IPS-NIHi7 (cell line): ENCODE measurements around the gene RNF144A.

ENCODE experiments used
- DNase-seq: peaks from one replicate; pipeline ENCODE4 v3.0.0; 2012; ENCODE audit warnings: mixed read lengths; ENCODE audit errors: extremely low spot score

RNF144A gene

DNA sequence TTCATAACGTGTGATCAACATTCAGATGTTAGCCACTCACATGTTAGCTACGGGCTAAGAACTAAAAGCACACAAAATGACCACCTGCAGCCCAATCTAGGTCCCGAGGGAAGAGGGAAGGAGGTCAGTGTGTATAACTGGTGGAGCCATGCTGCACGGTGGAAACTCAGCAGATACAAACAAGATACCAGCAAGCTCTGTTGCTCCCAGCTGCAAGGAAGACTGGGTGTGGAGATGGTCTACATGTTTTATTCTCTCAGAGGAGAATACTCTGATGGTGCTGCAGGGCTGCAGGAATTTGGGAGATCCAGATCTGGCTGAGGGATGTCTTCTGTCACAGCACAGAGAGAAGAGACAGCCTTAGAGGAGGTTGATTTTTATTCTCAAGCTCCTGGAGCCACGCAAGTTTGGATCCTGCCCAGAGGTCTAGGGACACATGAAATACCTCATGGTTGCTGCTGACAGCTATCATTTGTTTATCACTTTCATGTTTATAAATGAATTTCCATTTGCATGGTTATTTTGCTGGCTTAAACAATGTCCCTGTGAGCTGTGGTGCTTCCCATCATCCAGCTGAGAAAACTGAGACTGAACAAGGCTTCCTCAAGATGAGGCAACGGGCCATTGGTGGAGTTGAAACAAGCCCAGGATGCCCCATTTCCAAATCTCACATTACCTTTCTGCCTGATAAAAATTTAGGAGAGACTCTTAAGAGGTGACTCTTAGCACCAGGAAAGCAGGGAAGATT is 30.9 kb downstream of the RNF144A start:
- DNase-seq = no peak

DNA sequence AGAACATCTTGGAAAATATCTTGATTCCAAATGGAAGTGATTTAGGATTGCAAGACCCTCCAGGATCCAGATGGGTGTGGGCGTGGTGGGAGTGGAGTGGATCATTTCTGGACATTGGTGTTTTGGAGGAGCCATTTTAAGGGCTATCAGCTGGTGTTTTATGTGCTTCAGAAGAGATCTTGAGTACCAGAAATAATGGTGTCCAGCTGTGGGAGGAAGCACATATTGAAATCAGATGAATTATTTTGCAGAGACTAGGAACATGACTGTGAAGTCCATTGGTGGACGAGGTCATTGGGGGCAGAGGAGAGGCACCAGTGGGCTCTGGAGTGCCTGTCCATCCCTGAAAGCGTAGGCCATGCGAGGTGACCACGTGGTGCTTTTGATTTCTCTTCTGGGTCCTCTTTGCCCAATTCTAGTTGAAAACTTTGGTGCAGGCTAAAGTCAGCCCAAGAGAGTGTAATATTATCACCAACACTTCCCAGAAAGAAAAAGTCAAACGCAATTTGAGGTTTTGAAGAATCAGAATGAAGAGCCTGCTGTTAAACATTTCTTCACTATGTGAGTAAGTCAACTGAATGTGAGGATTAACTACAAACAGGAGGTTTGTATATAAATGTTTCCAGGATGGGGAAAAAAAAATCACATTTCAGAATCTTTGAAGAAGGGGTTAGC is 31.6 kb downstream of the RNF144A start:
- no peak for DNase-seq

DNA sequence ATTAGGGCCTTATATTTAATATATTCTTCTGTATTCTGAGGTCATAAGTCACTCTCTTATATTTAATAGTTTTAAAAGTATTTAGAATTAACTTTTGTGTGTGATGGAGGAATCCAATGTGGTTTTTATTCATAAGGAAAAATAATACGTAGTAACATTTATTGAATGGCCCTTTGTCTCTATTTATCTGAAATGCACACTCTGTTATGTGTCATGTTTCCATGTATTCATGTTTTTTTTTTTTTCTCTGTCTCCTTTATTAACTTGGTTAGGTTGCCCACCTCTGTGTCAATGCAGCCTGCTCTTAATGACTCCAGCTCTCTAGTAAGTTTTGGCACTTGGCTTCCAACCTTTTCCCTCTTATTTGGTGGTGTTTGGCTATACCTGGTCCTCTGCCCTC is 33.8 kb downstream of the RNF144A start:
- DNase-seq = no peak

DNA sequence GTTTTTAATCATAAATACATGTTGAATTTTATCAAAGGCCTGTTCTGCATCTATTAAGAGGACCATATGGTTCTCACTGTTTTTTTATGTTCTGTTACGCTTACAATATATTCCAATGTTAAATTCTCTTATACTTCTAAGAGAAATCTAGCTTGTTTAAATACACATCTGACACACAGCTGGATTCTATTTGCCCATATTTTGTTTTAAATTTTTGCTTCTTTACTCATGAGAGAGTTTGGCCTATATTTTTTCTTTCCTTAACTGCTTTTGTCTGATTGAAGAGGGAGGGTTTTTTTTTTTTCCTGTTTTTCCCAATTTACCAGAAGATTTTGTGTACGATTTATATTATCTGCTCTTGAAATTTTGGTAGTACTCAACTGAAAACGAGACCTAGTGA is 34.9 kb downstream of the RNF144A start:
- no peak for DNase-seq

DNA sequence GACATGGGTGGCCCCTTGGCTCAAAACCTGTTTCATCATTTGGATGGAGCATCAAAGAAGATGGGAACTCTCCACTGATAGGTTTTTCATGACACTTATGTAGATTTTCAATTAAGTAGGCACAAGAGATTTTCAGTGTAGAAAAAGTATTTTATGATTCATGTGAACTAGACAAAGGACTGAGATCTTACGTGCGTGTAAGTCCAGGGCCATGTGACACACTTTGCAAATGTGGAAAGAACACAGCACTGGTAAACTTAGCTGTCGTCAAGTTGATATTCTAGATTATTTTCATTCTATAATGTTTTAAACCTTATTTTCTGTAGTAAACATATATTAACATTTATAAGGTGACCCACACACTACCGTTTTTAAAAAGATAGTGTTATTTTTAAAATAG is 37.4 kb downstream of the RNF144A start:
- DNase-seq = no peak

DNA sequence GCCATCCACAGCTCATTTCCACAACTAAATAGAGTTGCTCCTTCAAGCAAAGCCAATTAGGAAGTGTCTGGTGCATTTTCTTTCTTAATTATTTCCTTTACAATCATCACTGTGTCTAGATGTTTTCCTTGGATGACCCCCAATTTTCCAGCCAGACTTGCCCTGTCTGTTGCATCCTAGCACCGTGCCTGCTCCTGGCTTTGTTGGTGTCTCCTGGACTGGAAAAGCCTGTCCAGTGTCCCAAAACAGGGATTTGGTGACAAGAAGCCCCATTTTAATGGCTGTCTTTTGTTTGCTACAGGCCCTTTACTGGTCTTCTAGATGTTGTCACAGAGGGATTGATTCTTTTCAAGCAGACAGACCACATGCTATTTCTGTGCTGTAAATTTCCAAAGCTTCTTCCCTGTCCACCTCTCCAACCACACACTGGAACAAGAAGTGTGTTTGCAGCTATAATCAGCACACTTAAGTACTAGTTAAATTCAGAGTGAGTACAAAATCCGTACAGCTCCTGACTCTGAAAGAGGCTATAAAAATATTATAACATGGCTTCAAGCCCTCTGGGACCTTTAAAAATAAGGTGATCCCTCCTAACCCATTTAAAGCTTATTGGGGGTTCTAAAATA is 38.4 kb downstream of the RNF144A start:
- DNase-seq = no peak

DNA sequence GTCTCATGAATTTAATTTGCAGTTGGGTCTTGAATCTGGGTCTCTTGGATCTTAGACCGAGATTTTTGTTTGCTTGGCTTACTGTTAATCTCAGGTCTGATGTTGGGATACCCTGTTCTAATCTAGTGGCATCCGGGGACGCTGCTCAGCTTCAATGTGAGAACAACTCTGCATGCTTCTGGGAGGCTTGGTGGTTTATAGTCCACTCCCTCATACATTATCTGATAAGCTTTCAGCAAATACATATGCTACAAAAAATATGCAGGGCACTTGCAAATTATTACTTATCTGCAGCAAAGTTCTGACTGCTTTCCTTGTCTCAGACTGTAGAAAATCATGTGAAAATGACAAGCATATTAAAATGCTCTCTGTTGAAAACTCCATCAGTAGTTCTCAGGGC is 39.4 kb downstream of the RNF144A start:
- no peak for DNase-seq

DNA sequence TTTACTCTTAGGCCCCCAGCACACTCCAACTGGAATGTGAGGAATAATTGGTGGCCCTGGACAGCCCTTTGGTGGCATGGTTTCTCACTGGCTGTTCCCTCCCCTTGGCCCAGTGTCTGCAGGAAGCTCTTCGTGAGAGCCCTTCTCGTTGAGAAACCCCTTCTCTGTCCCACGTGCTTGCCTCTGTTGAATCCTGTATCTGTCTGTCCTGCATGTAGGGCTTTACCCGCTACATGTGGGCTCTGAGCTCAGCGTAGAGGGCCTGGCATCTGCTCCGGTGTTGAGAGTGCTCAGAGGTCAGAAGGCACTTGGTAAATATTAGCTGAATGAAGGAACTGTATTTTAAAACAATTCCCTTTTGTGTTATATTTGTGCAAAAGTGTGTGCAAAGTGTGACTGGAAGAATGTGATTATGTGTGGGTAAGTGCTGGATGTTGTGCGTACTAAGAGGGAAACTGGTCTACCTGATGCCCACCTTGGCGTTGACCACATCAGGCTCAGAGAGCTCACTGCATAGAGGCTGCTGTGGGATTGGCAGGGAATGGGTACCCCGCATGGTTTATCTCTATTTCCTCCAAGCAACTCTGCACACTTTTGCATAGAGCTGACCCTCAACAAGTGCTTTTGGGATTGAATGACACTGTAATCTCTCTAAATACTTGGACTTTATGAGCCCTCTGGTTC is 40.0 kb downstream of the RNF144A start:
- DNase-seq = no peak

DNA sequence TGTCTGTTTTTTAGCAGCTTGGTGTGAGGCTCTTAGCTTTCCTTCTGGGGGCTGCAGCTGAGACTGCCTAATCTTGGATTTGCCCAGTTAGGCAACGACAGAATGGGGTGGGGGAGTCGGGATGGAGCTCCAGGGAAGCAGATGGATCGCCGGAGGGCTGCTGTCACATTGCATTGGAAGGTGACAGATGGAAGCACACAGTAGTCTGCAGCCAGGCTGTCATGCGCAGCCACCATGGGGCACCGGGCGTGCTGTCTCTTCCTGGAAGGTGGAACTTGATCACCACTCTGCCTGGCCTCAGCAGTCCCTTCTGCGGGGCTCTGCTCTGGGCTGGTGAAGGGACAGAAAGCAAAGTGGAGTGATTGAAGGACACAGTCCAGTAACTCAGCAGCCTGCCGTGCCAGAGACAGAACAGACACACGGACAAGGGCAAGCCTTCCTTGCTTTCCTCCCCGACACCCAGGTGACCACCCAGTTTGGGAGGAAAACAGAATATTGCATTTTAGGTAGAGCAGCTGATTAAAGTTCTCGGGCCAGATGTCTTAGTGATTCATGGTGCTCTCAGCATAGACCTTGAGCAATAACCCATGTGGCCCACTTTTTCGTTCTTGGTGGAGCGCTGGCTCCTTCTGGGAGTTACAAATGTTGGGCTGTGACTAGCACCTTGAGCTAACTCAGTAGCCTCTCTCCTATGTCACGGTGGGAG is 40.9 kb downstream of the RNF144A start:
- DNase-seq = no peak

DNA sequence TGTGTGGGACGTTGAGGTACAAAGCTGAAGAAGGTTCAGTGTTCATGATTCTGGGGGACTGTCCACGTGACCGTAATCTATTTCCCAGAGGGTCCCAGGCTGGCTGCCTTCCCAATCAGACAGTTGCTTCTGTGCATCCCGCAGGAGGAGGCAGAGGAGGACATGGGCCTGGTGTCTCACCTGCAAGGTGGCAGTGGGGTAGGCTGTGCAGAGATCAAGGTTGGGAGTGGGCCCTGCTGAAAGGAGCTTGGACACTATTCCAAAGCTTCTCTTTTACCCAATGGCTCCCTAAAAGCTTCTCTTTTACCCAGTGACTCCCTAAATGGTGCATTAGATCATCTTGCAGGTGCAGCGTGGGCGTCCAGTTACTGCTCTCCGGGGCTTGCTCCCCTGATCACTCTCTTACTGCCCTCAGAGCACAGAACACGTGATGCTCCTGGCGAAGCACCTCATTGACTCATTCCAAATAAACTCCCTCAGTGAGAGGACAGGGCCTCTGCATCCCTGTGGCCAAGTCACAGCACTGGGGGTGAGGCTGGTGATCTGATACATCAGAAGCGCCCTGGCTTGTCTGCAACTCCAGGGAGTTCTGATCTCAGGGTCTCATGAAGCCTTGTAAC is 41.5 kb downstream of the RNF144A start:
- DNase-seq = no peak

DNA sequence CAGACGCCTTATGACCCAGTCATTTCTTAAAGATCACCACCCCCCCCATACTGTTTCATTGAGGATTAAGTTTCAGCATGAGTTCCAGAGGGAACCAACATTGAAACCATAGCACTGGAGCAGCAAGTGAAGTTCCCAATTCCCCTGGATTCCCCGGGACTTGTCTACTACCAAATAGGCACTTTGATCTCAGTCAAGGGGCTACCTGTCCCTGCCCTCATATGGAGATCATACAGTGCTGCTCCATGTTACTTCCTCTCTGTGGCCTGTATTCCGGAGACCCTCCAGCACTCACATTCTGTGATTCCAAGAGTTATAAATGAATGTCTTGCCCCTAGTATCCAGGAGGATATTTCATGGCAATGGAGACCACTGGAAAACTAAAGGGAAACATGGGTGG is 42.5 kb downstream of the RNF144A start:
- no peak for DNase-seq

DNA sequence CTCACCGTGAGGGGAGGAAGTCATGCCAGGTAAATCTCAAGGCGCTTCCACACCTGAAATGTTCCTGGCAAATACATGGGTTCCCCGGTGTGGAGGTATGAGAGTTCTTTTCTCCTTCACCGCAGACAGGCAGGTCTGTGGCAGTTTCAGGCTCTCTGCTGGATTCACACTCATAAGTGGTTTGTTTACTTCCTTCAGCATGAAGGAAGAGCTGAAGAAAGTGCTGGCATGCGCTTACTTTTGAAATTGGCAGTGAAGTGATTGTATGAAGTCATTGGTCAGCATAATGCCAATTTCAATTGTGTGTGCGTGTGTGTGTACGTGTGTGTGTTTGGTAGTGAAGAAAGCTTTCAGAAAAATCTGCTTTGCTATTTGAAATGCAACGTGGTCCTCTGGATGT is 43.4 kb downstream of the RNF144A start:
- DNase-seq = no peak

DNA sequence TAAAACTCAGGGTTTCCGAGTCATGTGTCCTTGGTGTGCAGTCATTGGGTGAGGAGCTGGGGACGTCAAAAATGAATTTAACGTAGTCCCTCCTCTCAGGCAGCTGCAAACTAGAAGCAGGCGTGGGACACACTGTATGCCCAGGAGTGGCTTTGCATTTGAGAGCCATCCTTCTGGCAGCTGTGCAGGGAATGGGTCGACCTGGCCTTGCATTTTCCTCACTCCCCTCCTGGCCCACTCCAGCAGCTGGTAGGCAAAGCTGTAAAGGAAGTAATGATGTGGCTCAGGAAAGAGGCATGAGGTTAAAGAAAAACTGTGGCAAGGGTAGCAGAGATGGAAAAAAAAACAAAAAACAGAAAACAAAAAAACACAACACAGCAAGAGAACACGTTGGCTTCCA is 46.5 kb downstream of the RNF144A start:
- DNase-seq = no peak

DNA sequence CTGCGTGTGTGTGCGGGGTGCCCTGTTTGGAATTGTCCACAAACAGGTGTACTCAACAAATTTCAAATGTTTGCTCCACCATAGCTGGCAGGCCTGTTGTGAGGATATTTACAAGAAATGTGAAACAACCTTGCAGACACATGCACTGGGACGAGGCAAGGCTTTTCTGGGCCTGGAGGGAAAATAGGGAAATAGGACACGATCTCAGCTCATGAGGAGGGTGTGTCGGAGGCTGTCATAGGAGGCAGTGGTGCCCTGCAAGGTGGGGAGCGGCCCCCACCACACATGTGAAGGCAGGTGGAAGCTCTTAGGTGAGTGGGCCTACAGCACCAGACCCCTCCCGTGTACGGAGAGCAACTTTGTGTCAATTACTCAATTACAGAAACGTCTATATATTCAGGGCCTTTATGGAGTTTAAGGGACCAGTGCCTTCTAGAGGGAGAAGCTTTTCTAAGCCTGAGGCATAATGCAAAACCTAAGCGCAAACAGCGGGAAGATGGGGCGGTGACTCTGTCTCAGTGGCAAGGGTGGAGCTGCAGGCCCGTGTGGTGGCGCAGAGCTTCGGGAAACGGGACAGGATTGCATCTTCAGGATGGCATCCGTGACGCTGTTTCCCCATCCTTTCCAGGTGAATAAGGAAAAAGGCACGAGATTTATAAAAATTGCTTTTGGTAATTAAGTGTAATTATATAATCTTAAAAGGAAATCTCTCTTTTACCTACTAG is 48.0 kb downstream of the RNF144A start:
- no peak for DNase-seq

DNA sequence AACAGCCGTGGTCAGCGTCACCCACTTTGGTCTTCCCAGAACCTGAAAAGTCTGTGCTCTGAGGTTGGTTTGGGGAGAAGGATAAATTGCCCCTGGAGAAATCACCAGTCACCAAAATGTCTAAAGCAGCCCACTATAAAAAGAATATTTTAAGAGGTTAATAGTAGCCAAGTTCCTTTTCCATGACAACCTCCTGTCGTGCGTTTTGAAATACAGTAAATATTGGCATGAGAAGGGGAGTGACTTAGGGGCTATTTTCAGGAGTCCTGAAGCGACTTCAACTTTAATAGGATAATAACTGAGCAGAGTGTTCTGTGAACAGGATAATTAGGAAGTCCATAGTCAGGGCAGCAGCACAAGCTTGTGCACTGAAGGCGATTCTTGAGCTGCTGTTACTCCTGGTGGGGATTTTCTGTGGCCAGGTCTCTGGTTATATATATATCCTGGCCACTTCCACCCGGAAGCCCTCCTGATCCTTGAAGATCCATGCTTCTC is 49.3 kb downstream of the RNF144A start:
- DNase-seq = no peak

DNA sequence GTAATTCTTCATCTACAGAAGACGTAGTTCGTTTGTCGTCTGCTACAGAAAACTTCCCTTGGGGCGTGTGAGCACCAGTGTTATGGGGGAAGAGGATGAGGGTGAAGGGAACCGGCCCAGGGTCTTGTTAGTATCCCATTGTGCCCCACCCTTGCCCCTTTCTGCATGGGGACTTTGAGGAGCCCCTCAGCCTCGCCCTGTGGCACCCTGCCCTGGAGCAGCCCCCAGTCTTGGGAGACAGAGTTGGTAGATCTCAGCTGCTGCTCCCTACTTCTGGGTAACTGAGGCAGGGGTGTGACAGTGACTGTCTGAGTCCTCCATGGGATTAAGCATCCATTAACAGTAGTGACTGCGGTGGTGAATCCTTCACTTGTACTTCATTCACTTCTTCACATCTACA is 50.1 kb downstream of the RNF144A start:
- no peak for DNase-seq

DNA sequence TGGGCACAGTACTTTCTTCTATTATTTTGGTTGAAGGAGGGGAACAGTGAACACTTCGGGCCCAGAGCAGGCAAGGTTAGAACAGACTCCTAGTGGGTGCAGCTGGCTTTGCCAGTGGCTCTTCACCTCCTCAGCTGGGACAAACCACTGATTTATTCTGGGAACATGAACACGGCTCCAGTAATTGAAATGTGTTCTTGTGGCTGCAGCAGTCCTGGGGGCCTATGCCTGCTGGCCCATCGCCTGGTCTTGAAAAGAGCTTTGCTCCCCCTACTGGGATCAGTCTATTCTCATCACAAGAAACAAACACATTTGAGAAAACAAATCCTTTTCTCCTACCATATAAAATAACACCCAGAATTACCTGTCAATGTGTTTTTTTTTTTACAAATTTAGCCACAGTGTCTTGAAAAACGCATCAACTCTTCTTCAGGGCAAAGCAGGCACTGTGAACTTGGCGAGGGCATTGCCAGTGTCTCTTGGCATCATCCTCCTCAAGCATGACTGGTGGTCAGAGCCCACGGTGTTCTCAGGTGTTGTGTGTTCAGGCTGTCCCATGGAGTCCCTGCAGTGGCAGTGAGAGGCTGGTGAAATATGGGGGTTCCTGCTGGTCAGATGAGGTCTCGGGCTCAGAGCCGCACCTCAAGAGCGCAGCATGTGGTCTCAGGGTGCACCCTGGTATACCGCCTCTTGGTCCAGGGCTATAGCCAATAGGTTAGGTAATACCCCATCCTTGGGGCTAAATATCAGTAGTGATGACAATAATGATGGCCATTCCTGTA is 51.3 kb downstream of the RNF144A start:
- DNase-seq = peak; percentile 39

DNA sequence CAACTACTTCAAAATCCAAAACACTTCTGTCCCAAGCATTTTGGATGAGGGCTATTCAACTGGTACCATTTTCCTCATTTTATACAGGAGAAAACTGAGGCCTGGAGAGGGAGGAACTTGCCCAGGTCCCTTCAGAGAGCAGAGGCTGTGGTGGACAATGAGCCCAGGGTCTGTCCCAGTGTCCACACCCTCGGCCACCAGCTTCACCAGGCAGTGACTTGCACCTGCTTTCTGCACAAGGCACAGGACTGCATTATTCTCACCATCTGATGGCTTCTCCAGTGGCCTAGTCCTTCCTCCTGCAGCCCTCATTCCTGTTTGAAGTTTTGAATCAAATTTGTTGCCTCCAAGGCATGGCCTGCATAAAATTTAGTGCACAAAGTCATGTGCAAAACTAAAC is 53.3 kb downstream of the RNF144A start:
- DNase-seq = no peak

DNA sequence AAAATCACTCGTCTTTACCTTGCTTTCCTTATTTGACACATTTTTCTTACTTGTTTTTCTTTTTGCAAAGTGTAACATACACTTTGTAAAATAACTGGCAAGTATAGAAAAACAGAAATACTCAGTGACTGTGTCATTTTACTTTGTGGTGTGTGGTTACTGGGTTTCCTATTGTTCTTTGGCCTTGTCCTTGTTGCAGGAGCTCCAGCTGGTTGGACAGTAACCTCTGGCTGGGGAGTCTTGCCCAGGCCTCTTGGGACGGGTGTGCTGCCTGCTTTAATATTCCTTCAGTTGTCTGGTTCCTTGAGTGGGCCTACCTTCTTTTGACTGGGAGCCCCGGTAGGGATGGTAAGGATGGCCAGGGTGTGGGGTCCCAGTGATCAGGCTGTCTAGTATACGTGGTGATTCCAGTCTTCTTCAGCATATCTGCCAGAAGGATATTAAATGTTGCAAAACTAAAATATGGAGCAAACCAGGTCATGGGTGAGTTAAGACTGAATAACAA is 53.8 kb downstream of the RNF144A start:
- DNase-seq = no peak

DNA sequence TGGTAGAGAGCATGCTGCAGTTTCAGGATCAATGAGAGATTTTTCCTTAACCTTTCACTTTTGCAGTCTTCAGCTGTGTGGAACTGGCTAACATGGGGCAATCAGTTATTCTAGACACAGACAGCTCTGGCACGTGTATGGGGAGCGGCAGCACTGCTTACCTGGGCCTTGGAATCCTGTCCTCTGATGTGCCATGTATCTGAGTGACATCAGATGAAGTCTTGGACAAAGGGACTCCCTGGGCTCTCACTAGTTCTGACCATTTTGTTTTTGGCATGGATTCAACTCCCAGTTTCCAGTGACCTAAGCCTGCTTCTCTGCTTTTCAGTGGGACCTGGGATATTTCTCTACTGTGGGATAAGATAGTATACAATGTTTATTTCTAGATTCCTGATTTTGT is 54.3 kb downstream of the RNF144A start:
- no peak for DNase-seq
